GM23338 (cell line): Measurements from ENCODE around the gene ANTXR1. TPM values are rescaled to one million over a fixed set of nuclear protein-coding genes. Genes with fewer than 3 reads are reported as not detected.

Source experiments
- ATAC-seq: fragments of 200-7000 bp; cut with Tn5 transposase; 3 replicates; pipeline ENCODE4 v1.9.1; 2020
- DNase-seq: peaks from one replicate; pipeline ENCODE4 v3.0.0-alpha.2; 2015; ENCODE audit warnings: low spot score
- H2AFZ ChIP-seq: fragments of 200-600 bp; sonication (generic); 2 replicates; pipeline ENCODE4 v1.8.0; 2016; ENCODE audit warnings: antibody characterized with exemption, mild to moderate bottlenecking, moderate library complexity
- H3F3A ChIP-seq: fragments of 200-600 bp; sonication (generic); replicated peaks from 2 replicates; pipeline ENCODE4 v1.8.0; 2017; ENCODE audit warnings: antibody characterized with exemption, mixed run types, low read depth
- H3K27ac ChIP-seq: fragments of 200-600 bp; sonication (generic); 2 replicates; pipeline ENCODE4 v1.6.1; 2016; ENCODE audit warnings: low read depth
- H3K27me3 ChIP-seq: fragments of 200-600 bp; sonication (generic); 2 replicates; pipeline ENCODE4 v1.8.0; 2016; ENCODE audit warnings: mild to moderate bottlenecking, mixed run types, moderate library complexity; ENCODE audit not compliant: insufficient read depth
- H3K36me3 ChIP-seq: fragments of 200-600 bp; sonication (generic); 2 replicates; pipeline ENCODE4 v1.8.0; 2016; ENCODE audit warnings: mild to moderate bottlenecking; ENCODE audit not compliant: insufficient read depth
- H3K4me1 ChIP-seq: fragments of 200-600 bp; sonication (generic); 2 replicates; pipeline ENCODE4 v1.8.0; 2016; ENCODE audit warnings: mild to moderate bottlenecking, moderate library complexity; ENCODE audit not compliant: insufficient read depth
- H3K4me2 ChIP-seq: fragments of 200-600 bp; sonication (generic); 2 replicates; pipeline ENCODE4 v1.7.1; 2017; ENCODE audit warnings: mixed run types
- H3K4me3 ChIP-seq: fragments of 200-600 bp; sonication (generic); 2 replicates; pipeline ENCODE4 v1.6.1; 2016; ENCODE audit warnings: mixed run types
- H3K79me2 ChIP-seq: fragments of 200-600 bp; sonication (generic); replicated peaks from 2 replicates; pipeline ENCODE4 v1.8.0; 2017; ENCODE audit warnings: mild to moderate bottlenecking; ENCODE audit not compliant: insufficient read depth
- H3K9me2 ChIP-seq: fragments of 200-600 bp; sonication (generic); 2 replicates; pipeline ENCODE4 v1.8.0; 2017; ENCODE audit not compliant: insufficient read depth
- H4K20me1 ChIP-seq: fragments of 200-600 bp; sonication (generic); replicated peaks from 2 replicates; pipeline ENCODE4 v1.8.0; 2017; ENCODE audit warnings: mild to moderate bottlenecking; ENCODE audit not compliant: insufficient read depth
- H3K27ac Mint-ChIP-seq: 2 replicates; pipeline ENCODE4 v1.8.0; 2020; ENCODE audit warnings: inconsistent platforms, mild to moderate bottlenecking, moderate library complexity, mixed read lengths
- H3K27me3 Mint-ChIP-seq: 3 replicates; pipeline ENCODE4 v1.8.0; 2022; ENCODE audit warnings: low read depth, mild to moderate bottlenecking, moderate library complexity, mixed read lengths, inconsistent platforms; ENCODE audit not compliant: insufficient read depth, poor library complexity
- H3K36me3 Mint-ChIP-seq: 3 replicates; pipeline ENCODE4 v1.8.0; 2021; ENCODE audit warnings: low read depth, mild to moderate bottlenecking, inconsistent platforms, moderate library complexity, mixed read lengths
- H3K4me1 Mint-ChIP-seq: 3 replicates; pipeline ENCODE4 v1.8.0; 2020; ENCODE audit warnings: mild to moderate bottlenecking, inconsistent platforms, mixed read lengths
- H3K4me3 Mint-ChIP-seq: 3 replicates; pipeline ENCODE4 v1.8.0; 2021; ENCODE audit warnings: moderate library complexity, mild to moderate bottlenecking, inconsistent platforms, mixed read lengths
- H3K9me3 Mint-ChIP-seq: 3 replicates; pipeline ENCODE4 v1.8.0; 2020; ENCODE audit warnings: moderate library complexity, mild to moderate bottlenecking, inconsistent platforms, mixed read lengths
- EZH2 ChIP-seq: fragments of 200-600 bp; sonication (generic); IDR thresholded peaks from one replicate; pipeline ENCODE4 v1.8.0; 2017; ENCODE audit warnings: antibody characterized with exemption, mild to moderate bottlenecking, low read depth; ENCODE audit not compliant: unreplicated experiment
- EZH2phosphoT487 ChIP-seq: fragments of 200-600 bp; sonication (generic); IDR thresholded peaks from one replicate; pipeline ENCODE4 v1.8.1; 2018; ENCODE audit warnings: antibody characterized with exemption; ENCODE audit not compliant: unreplicated experiment
- JUNB ChIP-seq: IDR thresholded peaks from one replicate; pipeline ENCODE4 v1.6.1; 2016; ENCODE audit warnings: antibody characterized with exemption; ENCODE audit not compliant: unreplicated experiment
- NANOG ChIP-seq: IDR thresholded peaks from 2 replicates; pipeline ENCODE4 v1.6.1; 2016; ENCODE audit warnings: antibody characterized with exemption, borderline replicate concordance
- POLR2AphosphoS5 ChIP-seq: IDR thresholded peaks from 2 replicates; pipeline ENCODE4 v1.6.1; 2016; ENCODE audit warnings: antibody characterized with exemption, low read depth
- STAT1 ChIP-seq: IDR thresholded peaks from one replicate; pipeline ENCODE4 v1.6.1; 2016; ENCODE audit warnings: antibody characterized with exemption; ENCODE audit not compliant: unreplicated experiment
- ZNF114 ChIP-seq: fragments of 250-450 bp; sonication (Bioruptor Pico); IDR thresholded peaks from 2 replicates; pipeline ENCODE4 v1.5.0; 2020; ENCODE audit warnings: mild to moderate bottlenecking, moderate library complexity
- ZNF331 ChIP-seq: fragments of 250-450 bp; sonication (Bioruptor Pico); IDR thresholded peaks from 2 replicates; pipeline ENCODE4 v1.5.0; 2020; ENCODE audit warnings: low read depth, mild to moderate bottlenecking, moderate library complexity
- polyA plus RNA-seq: library from polyadenylated mRNA; unstranded; fragments of >200 nt; fragmentation: Nextera tagmentation; extraction: Ambion mirVana; gene quantifications from 2 replicates; pipeline ENCODE4 v1.2.1, GENCODE V29; 2016
- total RNA-seq: library from RNA; depleted of rRNA; stranded (reverse); fragments of >200 nt; shearing (Covaris generic); gene quantifications from 2 replicates; pipeline ENCODE4 v1.2.3, GENCODE V29; 2014
- TF ChIP-seq, protein P1 (sequence below): IDR thresholded peaks from one replicate; pipeline ENCODE4 v1.6.1; 2018; ENCODE audit warnings: antibody characterized with exemption; ENCODE audit not compliant: unreplicated experiment
- TF ChIP-seq, protein P2 (sequence below): IDR thresholded peaks from 2 replicates; pipeline ENCODE4 v1.6.1; 2016; ENCODE audit warnings: antibody characterized with exemption
- TF ChIP-seq, protein P3 (sequence below): fragments of 250-450 bp; sonication (Bioruptor Pico); IDR thresholded peaks from 2 replicates; pipeline ENCODE4 v1.5.0; 2020; ENCODE audit warnings: mild to moderate bottlenecking, moderate library complexity

Gene ANTXR1
- total and polyA plus RNA-seq, 2 experiments from 2014 or later, result 16.1 to 23.1 TPM

DNA sequence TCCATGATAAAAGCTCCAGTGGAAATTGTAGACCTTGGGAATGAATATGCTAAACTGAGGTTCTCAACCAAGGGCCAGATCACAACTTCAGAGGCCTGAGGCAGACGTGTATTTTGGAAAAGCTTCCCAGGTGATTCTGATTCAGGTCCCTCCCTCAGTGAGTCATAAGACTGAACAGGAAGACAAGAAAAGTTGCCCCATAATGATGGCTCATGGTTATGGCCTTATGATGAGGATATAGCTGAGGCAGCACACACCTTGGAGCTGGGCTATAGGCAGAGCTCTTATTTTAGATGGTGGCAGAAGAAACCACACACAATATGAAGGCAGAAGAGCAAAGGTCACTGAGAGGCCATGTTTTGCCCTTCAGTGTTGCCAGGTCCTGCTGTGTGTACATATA, 9.6 kb downstream of the ANTXR1 start (continued):
- TF ChIP-seq, protein P1, sequence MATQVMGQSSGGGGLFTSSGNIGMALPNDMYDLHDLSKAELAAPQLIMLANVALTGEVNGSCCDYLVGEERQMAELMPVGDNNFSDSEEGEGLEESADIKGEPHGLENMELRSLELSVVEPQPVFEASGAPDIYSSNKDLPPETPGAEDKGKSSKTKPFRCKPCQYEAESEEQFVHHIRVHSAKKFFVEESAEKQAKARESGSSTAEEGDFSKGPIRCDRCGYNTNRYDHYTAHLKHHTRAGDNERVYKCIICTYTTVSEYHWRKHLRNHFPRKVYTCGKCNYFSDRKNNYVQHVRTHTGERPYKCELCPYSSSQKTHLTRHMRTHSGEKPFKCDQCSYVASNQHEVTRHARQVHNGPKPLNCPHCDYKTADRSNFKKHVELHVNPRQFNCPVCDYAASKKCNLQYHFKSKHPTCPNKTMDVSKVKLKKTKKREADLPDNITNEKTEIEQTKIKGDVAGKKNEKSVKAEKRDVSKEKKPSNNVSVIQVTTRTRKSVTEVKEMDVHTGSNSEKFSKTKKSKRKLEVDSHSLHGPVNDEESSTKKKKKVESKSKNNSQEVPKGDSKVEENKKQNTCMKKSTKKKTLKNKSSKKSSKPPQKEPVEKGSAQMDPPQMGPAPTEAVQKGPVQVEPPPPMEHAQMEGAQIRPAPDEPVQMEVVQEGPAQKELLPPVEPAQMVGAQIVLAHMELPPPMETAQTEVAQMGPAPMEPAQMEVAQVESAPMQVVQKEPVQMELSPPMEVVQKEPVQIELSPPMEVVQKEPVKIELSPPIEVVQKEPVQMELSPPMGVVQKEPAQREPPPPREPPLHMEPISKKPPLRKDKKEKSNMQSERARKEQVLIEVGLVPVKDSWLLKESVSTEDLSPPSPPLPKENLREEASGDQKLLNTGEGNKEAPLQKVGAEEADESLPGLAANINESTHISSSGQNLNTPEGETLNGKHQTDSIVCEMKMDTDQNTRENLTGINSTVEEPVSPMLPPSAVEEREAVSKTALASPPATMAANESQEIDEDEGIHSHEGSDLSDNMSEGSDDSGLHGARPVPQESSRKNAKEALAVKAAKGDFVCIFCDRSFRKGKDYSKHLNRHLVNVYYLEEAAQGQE, result no peak
- TF ChIP-seq ZNF114 (no peak), JUNB (no peak), NANOG (no peak)

DNA sequence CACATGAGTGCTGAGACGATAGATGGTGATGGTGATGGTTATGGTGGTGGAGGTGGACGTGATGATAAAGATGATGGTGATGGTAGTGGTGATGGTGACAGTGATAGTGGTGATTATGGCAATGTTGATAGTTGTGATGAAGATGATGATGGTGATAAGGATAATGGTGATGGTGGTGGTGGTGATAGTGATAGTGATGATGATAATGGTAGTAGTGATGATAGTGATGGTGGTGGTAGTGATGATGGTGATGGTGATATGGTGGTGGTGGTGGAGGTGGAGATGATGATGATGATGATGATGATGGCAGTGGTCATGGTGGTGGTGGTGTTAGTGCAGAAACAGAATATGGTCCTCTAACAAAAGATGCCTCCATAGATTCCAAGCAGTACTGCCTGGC, 10.3 kb downstream of the ANTXR1 start:
- Mint-ChIP-seq H3K4me3 (no peak overlapping the region), H3K27ac (no peak overlapping the region), H3K27me3 (peaks cover 1% of the 10 kb centered on the region), H3K4me1 (peaks cover 25% of the 10 kb centered on the region), H3K36me3 (no peaks in the 10 kb centered on the region), H3K9me3 (no peaks in the 10 kb centered on the region; the same call in 2 of the 3 replicates)
- Histone ChIP-seq H3K79me2 (peaks cover 59% of the 10 kb centered on the region), H3K27me3 (no peaks in the 10 kb centered on the region), H3K36me3 (no peaks in the 10 kb centered on the region), H3K4me3 (no peak overlapping the region), H4K20me1 (peaks cover 9% of the 10 kb centered on the region), H3K4me1 (peaks cover 16% of the 10 kb centered on the region; the same call in 1 of the 2 replicates), H3K9me2 (peaks cover 6% of the 10 kb centered on the region; the same call in 1 of the 2 replicates), H3F3A (no peaks in the 10 kb centered on the region), H3K27ac (no peak overlapping the region), H3K4me2 (no peak overlapping the region), H2AFZ (no peak overlapping the region)
- ATAC-seq (no peak), DNase-seq (no peak)
- TF ChIP-seq POLR2AphosphoS5, result no peak
- TF ChIP-seq, protein P2, sequence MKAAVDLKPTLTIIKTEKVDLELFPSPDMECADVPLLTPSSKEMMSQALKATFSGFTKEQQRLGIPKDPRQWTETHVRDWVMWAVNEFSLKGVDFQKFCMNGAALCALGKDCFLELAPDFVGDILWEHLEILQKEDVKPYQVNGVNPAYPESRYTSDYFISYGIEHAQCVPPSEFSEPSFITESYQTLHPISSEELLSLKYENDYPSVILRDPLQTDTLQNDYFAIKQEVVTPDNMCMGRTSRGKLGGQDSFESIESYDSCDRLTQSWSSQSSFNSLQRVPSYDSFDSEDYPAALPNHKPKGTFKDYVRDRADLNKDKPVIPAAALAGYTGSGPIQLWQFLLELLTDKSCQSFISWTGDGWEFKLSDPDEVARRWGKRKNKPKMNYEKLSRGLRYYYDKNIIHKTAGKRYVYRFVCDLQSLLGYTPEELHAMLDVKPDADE, result no peak
- no peak for TF ChIP-seq ZNF331 (CRISPR knock-in tag)
- TF ChIP-seq, protein P1, result no peak
- TF ChIP-seq, protein P3, sequence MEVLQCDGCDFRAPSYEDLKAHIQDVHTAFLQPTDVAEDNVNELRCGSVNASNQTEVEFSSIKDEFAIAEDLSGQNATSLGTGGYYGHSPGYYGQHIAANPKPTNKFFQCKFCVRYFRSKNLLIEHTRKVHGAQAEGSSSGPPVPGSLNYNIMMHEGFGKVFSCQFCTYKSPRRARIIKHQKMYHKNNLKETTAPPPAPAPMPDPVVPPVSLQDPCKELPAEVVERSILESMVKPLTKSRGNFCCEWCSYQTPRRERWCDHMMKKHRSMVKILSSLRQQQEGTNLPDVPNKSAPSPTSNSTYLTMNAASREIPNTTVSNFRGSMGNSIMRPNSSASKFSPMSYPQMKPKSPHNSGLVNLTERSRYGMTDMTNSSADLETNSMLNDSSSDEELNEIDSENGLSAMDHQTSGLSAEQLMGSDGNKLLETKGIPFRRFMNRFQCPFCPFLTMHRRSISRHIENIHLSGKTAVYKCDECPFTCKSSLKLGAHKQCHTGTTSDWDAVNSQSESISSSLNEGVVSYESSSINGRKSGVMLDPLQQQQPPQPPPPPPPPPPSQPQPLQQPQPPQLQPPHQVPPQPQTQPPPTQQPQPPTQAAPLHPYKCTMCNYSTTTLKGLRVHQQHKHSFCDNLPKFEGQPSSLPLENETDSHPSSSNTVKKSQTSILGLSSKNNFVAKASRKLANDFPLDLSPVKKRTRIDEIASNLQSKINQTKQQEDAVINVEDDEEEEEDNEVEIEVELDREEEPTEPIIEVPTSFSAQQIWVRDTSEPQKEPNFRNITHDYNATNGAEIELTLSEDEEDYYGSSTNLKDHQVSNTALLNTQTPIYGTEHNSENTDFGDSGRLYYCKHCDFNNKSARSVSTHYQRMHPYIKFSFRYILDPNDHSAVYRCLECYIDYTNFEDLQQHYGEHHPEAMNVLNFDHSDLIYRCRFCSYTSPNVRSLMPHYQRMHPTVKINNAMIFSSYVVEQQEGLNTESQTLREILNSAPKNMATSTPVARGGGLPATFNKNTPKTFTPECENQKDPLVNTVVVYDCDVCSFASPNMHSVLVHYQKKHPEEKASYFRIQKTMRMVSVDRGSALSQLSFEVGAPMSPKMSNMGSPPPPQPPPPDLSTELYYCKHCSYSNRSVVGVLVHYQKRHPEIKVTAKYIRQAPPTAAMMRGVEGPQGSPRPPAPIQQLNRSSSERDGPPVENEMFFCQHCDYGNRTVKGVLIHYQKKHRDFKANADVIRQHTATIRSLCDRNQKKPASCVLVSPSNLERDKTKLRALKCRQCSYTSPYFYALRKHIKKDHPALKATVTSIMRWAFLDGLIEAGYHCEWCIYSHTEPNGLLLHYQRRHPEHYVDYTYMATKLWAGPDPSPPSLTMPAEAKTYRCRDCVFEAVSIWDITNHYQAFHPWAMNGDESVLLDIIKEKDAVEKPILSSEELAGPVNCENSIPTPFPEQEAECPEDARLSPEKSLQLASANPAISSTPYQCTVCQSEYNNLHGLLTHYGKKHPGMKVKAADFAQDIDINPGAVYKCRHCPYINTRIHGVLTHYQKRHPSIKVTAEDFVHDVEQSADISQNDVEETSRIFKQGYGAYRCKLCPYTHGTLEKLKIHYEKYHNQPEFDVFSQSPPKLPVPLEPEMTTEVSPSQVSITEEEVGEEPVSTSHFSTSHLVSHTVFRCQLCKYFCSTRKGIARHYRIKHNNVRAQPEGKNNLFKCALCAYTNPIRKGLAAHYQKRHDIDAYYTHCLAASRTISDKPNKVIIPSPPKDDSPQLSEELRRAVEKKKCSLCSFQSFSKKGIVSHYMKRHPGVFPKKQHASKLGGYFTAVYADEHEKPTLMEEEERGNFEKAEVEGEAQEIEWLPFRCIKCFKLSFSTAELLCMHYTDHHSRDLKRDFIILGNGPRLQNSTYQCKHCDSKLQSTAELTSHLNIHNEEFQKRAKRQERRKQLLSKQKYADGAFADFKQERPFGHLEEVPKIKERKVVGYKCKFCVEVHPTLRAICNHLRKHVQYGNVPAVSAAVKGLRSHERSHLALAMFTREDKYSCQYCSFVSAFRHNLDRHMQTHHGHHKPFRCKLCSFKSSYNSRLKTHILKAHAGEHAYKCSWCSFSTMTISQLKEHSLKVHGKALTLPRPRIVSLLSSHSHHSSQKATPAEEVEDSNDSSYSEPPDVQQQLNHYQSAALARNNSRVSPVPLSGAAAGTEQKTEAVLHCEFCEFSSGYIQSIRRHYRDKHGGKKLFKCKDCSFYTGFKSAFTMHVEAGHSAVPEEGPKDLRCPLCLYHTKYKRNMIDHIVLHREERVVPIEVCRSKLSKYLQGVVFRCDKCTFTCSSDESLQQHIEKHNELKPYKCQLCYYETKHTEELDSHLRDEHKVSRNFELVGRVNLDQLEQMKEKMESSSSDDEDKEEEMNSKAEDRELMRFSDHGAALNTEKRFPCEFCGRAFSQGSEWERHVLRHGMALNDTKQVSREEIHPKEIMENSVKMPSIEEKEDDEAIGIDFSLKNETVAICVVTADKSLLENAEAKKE (CRISPR knock-in tag), result no peak
- TF ChIP-seq NANOG, result no peak
- TF ChIP-seq EZH2phosphoT487, result no peak
- TF ChIP-seq STAT1, result no peak
- TF ChIP-seq JUNB, result no peak
- no peak for TF ChIP-seq ZNF114
- no peak for TF ChIP-seq EZH2
